Stimulated activated effector memory CD8-positive, alpha-beta T cell treated with anti-CD3 and anti-CD28 coated beads, Interleukin-12 subunit alpha, Interleukin-12 subunit beta, amount 100 ng/mL, for 72 hours (primary cell): ENCODE data around the gene PRSS23.
"Not testable (repeated sequence)": the region's sequence is repeated elsewhere in the genome, so short reads cannot be mapped to it uniquely, and the experiment has no call there.

Source experiments
- ATAC-seq: fragments of 150-1000 bp; cut with Tn5 transposase; 2 replicates; pipeline ENCODE4 v1.10.0; 2021
- DNase-seq, 2 donors: peaks; one replicate each; pipeline ENCODE4 v3.0.0; 2021 to 2022; ENCODE audit warnings: low spot score in 2 of 2
- H3K27ac Mint-ChIP-seq: one replicate; pipeline ENCODE4 v1.8.0; 2022; ENCODE audit warnings: mild to moderate bottlenecking, mixed read lengths
- H3K36me3 Mint-ChIP-seq: one replicate; pipeline ENCODE4 v1.8.0; 2022; ENCODE audit warnings: mild to moderate bottlenecking, mixed read lengths
- H3K4me1 Mint-ChIP-seq: one replicate; pipeline ENCODE4 v1.8.0; 2022; ENCODE audit warnings: mixed read lengths
- H3K4me3 Mint-ChIP-seq: one replicate; pipeline ENCODE4 v1.8.0; 2022; ENCODE audit warnings: mild to moderate bottlenecking, mixed read lengths
- H3K9me3 Mint-ChIP-seq: one replicate; pipeline ENCODE4 v1.8.0; 2022; ENCODE audit warnings: mixed read lengths

The PRSS23 gene

GRCh38 chr11:86816251-86816726 lies 15.9 kb downstream of the PRSS23 start:
- peaks cover 12% of the 10 kb centered on the region for H3K4me1 Mint-ChIP-seq
- DNase-seq, result no peak
- no peaks in the 10 kb centered on the region for H3K36me3 Mint-ChIP-seq
- no peaks in the 10 kb centered on the region for H3K9me3 Mint-ChIP-seq
- ATAC-seq, result no peak
- H3K27ac Mint-ChIP-seq, result no peak overlapping the region
- H3K4me3 Mint-ChIP-seq, result no peak overlapping the region

DNA sequence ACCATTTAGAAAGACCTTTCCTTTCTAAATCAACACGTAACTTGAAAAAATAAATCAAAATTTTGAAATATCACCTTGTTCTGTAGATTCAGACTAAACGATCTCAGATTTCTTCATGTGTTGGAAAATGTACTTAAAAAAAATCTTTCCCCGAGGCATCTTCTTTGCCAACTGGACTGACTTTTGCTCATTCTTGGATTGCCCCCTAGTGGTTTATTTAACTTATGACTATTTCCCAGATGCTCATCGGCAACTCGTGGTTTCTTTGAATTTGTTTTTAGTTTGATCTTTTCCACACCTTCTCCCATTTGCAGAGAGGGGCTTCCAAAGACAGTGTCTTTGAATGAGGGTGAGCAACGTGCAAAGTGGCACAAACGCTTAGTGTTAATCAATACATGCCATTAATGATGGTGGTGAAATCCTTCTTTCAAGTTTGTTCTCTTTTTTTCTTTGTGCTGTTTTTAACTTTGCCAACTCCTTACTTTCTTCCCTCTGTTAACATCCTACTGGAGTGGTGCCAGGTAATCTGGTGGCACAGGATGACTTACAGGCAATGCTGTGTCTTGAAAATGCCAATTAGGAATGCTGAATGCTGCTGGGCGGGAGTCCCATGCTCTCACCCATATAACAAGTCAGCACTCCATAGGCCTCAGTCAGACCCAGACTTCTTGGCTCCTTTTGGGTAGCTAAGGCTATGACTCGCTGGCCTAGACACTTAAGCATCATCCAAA lies 18.3 kb downstream of the PRSS23 start:
- H3K4me3 Mint-ChIP-seq, result no peak overlapping the region
- H3K4me1 Mint-ChIP-seq, result peaks cover 12% of the 10 kb centered on the region
- H3K36me3 Mint-ChIP-seq, result no peaks in the 10 kb centered on the region
- no peaks in the 10 kb centered on the region for H3K9me3 Mint-ChIP-seq
- no peak for DNase-seq
- ATAC-seq, result no peak
- H3K27ac Mint-ChIP-seq, result no peak overlapping the region

GRCh38 chr11:86824139-86824538 lies 23.8 kb downstream of the PRSS23 start:
- H3K4me3 Mint-ChIP-seq, ATAC-seq: not testable (repeated sequence)

DNA sequence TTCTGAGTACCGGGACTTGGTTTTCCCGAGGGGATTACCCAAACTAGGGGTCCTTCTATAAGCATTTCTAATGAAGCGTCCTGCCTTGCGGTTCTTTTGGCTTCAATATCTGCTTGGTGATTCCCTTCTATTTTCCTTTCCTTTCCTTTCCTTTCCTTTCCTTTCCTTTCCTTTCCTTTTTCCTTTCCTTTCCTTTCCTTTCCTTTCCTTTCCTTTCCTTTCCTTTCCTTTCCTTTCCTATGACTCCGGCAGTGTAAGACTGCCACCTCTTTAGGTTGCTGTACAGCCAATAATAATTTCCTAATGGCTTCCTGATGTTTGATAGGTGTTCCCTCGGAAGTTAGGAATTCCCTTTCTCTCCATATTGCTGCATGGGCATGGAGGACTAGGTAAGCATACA lies 34.0 kb downstream of the PRSS23 start:
- H3K36me3 Mint-ChIP-seq, ATAC-seq, H3K4me3 Mint-ChIP-seq, H3K4me1 Mint-ChIP-seq, DNase-seq, H3K27ac Mint-ChIP-seq, H3K9me3 Mint-ChIP-seq: not testable (repeated sequence)

More at GRCh38 chr11:86824139-86824538, 23.8 kb downstream of the PRSS23 start:
- DNase-seq, H3K9me3 Mint-ChIP-seq, H3K4me1 Mint-ChIP-seq, H3K27ac Mint-ChIP-seq, H3K36me3 Mint-ChIP-seq: not testable (repeated sequence)

- H3K4me1 Mint-ChIP-seq, DNase-seq, H3K9me3 Mint-ChIP-seq, H3K36me3 Mint-ChIP-seq, H3K4me3 Mint-ChIP-seq, ATAC-seq, H3K27ac Mint-ChIP-seq: not testable (repeated sequence)
Observed at GRCh38 chr11:86844762-86845508, 44.6 kb downstream of the PRSS23 start.

DNA sequence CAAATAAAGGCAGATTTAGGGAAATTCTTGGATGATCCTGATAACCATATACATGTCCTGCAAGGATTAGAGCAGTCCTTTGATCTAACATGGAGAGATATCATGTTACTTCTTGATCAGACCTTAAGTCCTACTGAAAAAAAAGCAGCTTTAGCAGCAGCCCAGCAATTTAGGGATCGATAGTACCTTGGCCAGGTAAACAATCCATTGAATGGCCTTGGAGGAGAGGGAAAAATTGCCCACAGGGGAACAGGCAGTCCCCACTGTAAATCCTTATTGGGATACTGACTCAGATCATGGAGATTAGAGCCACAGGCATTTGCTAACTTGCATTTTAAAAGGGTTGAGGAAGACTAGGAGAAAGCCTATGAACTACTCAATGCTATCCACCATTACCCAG lies 47.8 kb downstream of the PRSS23 start:
- ATAC-seq (no peak), DNase-seq (no peak)
- no peak overlapping the region for H3K27ac Mint-ChIP-seq
- no peaks in the 10 kb centered on the region for H3K9me3 Mint-ChIP-seq
- no peaks in the 10 kb centered on the region for H3K4me1 Mint-ChIP-seq
- no peaks in the 10 kb centered on the region for H3K36me3 Mint-ChIP-seq
- H3K4me3 Mint-ChIP-seq, result no peak overlapping the region

GRCh38 chr11:86849679-86850078 lies 49.3 kb downstream of the PRSS23 start:
- H3K4me1 Mint-ChIP-seq, result no peaks in the 10 kb centered on the region
- H3K27ac Mint-ChIP-seq, result no peak overlapping the region
- no peak overlapping the region for H3K4me3 Mint-ChIP-seq
- H3K9me3 Mint-ChIP-seq, result no peaks in the 10 kb centered on the region
- no peak for ATAC-seq
- DNase-seq, result no peak
- H3K36me3 Mint-ChIP-seq, result no peaks in the 10 kb centered on the region
